ENCODE measurements around the gene DYNLT5.
"Not testable (repeated sequence)": the region's sequence is repeated elsewhere in the genome, so short reads cannot be mapped to it uniquely, and the experiment has no call there.

DNA sequence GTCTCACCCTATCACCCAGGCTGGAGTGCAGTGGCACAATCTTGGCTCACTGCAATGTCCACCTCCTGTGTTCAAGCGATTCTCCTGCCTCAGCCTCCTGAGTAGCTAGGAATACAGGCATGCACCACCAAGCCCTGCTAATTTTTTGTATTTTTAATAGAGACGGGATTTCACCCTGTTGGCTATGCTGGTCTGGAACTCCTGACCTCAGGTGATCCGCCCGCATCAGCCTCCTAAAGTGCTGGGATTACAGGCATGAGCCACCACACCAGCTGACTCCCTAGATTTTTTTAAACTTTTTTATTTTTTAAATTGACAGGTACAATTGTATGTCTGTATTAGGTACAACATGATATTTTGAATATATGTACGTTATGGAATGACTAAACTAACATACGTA, 17.7 kb upstream of the DYNLT5 start:
- not testable (repeated sequence) for TF ChIP-seq CTCF (IDR thresholded peaks at IDR 0.05 in 8 of 11, conservative IDR thresholded peaks at IDR 0.05 in 3 of 11); POLR2A (IDR thresholded peaks at IDR 0.05)

Data from spleen (tissue), 7 donors.